Measurements from ENCODE around the gene KPNA1.
"Not testable (repeated sequence)": the region's sequence is repeated elsewhere in the genome, so short reads cannot be mapped to it uniquely, and the experiment has no call there.

KPNA1 gene

GRCh38 chr3:122523317-122523716 is 8.6 kb upstream of the KPNA1 start:
- DNase-seq: no peak
- intact Hi-C loops (cut with DNase I): no loop called here

GRCh38 chr3:122520861-122521260 is 6.1 kb upstream of the KPNA1 start:
- intact Hi-C loops (cut with DNase I): no loop called here
- no peak for DNase-seq

- intact Hi-C loops (cut with DNase I): loop anchor here (10.0 kb wide), 1 partner anchor 135 kb away; the partner anchor contains the start of genes FAM162A and MIX23
Measured at GRCh38 chr3:122519693-122520092, 5.0 kb upstream of the KPNA1 start.

GRCh38 chr3:122516846-122517360 is 2.2 kb upstream of the KPNA1 start:
- intact Hi-C loops (cut with DNase I): loop anchor here (10.0 kb wide), 1 partner anchor 132 kb away; the partner anchor contains the start of genes FAM162A and MIX23
- DNase-seq: no peak

More at GRCh38 chr3:122519693-122520092, 5.0 kb upstream of the KPNA1 start:
- no peak for DNase-seq

- intact Hi-C loops (cut with DNase I): loop anchor here (10.0 kb wide), 1 partner anchor 131 kb away; the partner anchor contains the start of genes FAM162A and MIX23
- DNase-seq: no peak
Measured at GRCh38 chr3:122515870-122516269, 1.1 kb upstream of the KPNA1 start.

- intact Hi-C loops (cut with DNase I): loop anchor here (10.0 kb wide), 1 partner anchor 130 kb away; the partner anchor contains the start of genes FAM162A and MIX23
- DNase-seq: no peak
Measured at GRCh38 chr3:122515020-122515468, 305 bp upstream of the KPNA1 start.

GRCh38 chr3:122513386-122514122 is 1.2 kb downstream of the KPNA1 start:
- intact Hi-C loops (cut with DNase I): loop anchor here (5.0 to 10.0 kb wide), 2 partner anchors 96 to 129 kb away; partner anchors contain the start of genes FAM162A, MIX23 and WDR5B
- no peak for DNase-seq

- intact Hi-C loops (cut with DNase I): loop anchor here (5.0 to 10.0 kb wide), 2 partner anchors 95 to 127 kb away; partner anchors contain the start of genes FAM162A, MIX23 and WDR5B
- no peak for DNase-seq
Measured at GRCh38 chr3:122512284-122512683, 2.5 kb downstream of the KPNA1 start.

- intact Hi-C loops (cut with DNase I): loop anchor here (5.0 to 10.0 kb wide), 2 partner anchors 94 to 126 kb away; partner anchors contain the start of genes FAM162A, MIX23 and WDR5B
- DNase-seq: no peak
Measured at GRCh38 chr3:122510878-122511535, 3.7 kb downstream of the KPNA1 start.

- DNase-seq; intact Hi-C loops (cut with DNase I): not testable (repeated sequence)
Measured at GRCh38 chr3:122508944-122509343, 5.8 kb downstream of the KPNA1 start.

- intact Hi-C loops (cut with DNase I): no loop called here
- DNase-seq: no peak
Measured at GRCh38 chr3:122508135-122508914, 6.4 kb downstream of the KPNA1 start.

GRCh38 chr3:122506450-122506849 is 8.3 kb downstream of the KPNA1 start:
- DNase-seq: no peak
- intact Hi-C loops (cut with DNase I): no loop called here

- DNase-seq: no peak
- intact Hi-C loops (cut with DNase I): no loop called here
Measured at GRCh38 chr3:122505676-122506075, 9.1 kb downstream of the KPNA1 start.

GRCh38 chr3:122502941-122503340 is 11.8 kb downstream of the KPNA1 start:
- intact Hi-C loops (cut with DNase I): no loop called here

GRCh38 chr3:122502139-122502538 is 12.6 kb downstream of the KPNA1 start:
- intact Hi-C loops (cut with DNase I): no loop called here
- DNase-seq: no peak

More at GRCh38 chr3:122502941-122503340, 11.8 kb downstream of the KPNA1 start:
- no peak for DNase-seq

- DNase-seq; intact Hi-C loops (cut with DNase I): not testable (repeated sequence)
Measured at GRCh38 chr3:122500964-122501363, 13.8 kb downstream of the KPNA1 start.

- no peak for DNase-seq
- intact Hi-C loops (cut with DNase I): no loop called here
Measured at GRCh38 chr3:122498152-122498551, 16.6 kb downstream of the KPNA1 start.

- DNase-seq: no peak
- intact Hi-C loops (cut with DNase I): no loop called here
Measured at GRCh38 chr3:122497425-122497824, 17.3 kb downstream of the KPNA1 start.

- DNase-seq: no peak
- intact Hi-C loops (cut with DNase I): no loop called here
Measured at GRCh38 chr3:122496508-122496907, 18.2 kb downstream of the KPNA1 start.

GRCh38 chr3:122493296-122493695 is 21.4 kb downstream of the KPNA1 start:
- DNase-seq: no peak
- intact Hi-C loops (cut with DNase I): no loop called here

Measured in posterior cingulate gyrus (tissue), 11 donors.